ENCODE results near the gene CLP1.

DNA sequence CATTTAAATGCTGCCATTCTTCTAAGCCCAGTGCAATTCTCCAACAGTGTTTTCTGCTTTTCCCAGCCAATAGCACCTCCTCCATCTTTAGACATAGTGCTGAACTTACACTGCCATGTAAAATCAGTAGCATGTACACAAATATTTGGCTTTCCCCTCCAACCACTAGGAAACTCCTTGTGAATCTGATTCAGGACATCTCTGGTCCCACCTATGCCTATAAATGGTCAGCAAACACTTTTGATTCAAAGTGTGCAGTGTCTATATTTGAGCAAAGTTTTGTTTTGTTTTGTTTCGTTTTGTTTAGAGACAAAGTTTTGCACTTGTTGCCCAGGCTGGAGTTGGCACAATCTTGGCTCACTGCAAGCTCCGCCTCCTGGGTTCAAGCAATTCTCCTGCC is 32.7 kb upstream of the CLP1 start:
- TF ChIP-seq, protein P1, sequence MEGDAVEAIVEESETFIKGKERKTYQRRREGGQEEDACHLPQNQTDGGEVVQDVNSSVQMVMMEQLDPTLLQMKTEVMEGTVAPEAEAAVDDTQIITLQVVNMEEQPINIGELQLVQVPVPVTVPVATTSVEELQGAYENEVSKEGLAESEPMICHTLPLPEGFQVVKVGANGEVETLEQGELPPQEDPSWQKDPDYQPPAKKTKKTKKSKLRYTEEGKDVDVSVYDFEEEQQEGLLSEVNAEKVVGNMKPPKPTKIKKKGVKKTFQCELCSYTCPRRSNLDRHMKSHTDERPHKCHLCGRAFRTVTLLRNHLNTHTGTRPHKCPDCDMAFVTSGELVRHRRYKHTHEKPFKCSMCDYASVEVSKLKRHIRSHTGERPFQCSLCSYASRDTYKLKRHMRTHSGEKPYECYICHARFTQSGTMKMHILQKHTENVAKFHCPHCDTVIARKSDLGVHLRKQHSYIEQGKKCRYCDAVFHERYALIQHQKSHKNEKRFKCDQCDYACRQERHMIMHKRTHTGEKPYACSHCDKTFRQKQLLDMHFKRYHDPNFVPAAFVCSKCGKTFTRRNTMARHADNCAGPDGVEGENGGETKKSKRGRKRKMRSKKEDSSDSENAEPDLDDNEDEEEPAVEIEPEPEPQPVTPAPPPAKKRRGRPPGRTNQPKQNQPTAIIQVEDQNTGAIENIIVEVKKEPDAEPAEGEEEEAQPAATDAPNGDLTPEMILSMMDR (IDR thresholded peaks at IDR 0.05; ENCODE audit: low read depth, low read length): no peak
- TF ChIP-seq POLR2A (IDR thresholded peaks at IDR 0.05; ENCODE audit: extremely low read depth, insufficient read length): no peak
- no peak for TF ChIP-seq MYC (IDR thresholded peaks at IDR 0.05; ENCODE audit: low read depth, low read length)
- no peak for TF ChIP-seq MAX (IDR thresholded peaks at IDR 0.05; ENCODE audit: low read depth, low read length)

All from NB4 (cell line).